Ishikawa (cell line): ENCODE results near the gene MGAT5B.

Source experiments
- CEBPB ChIP-seq: IDR thresholded peaks from 2 replicates; pipeline ENCODE4 v1.6.1; 2012
- CREB1 ChIP-seq: IDR thresholded peaks from 2 replicates; pipeline ENCODE4 v1.6.1; 2012; ENCODE audit warnings: low read depth
- EGR1 ChIP-seq: IDR thresholded peaks from 2 replicates; pipeline ENCODE4 v1.6.1; 2012
- EP300 ChIP-seq: IDR thresholded peaks from 2 replicates; pipeline ENCODE4 v1.6.1; 2012; ENCODE audit warnings: borderline replicate concordance
- FOXM1 ChIP-seq: IDR thresholded peaks from 2 replicates; pipeline ENCODE4 v1.6.1; 2012; ENCODE audit warnings: low read depth, borderline replicate concordance
- NFIC ChIP-seq: IDR thresholded peaks from 2 replicates; pipeline ENCODE4 v1.6.1; 2012
- RAD21 ChIP-seq: IDR thresholded peaks from 2 replicates; pipeline ENCODE4 v1.6.1; 2012; ENCODE audit warnings: low read depth
- TAF1 ChIP-seq: IDR thresholded peaks from 2 replicates; pipeline ENCODE4 v1.6.1; 2012; ENCODE audit warnings: low read depth, mild to moderate bottlenecking
- TCF12 ChIP-seq: IDR thresholded peaks from 2 replicates; pipeline ENCODE4 v1.6.1; 2012; ENCODE audit warnings: low read depth
- TEAD4 ChIP-seq: IDR thresholded peaks from 2 replicates; pipeline ENCODE4 v1.6.1; 2012
- YY1 ChIP-seq: IDR thresholded peaks from 2 replicates; pipeline ENCODE4 v1.6.1; 2012; ENCODE audit warnings: low read depth
- ZBTB7A ChIP-seq: IDR thresholded peaks from 2 replicates; pipeline ENCODE4 v1.6.1; 2012; ENCODE audit warnings: low read depth
- TF ChIP-seq, protein P1 (sequence below): IDR thresholded peaks from 2 replicates; pipeline ENCODE4 v1.6.1; 2012
- TF ChIP-seq, protein P2 (sequence below): IDR thresholded peaks from 2 replicates; pipeline ENCODE4 v1.6.1; 2012
- TF ChIP-seq, protein P3 (sequence below): IDR thresholded peaks from 2 replicates; pipeline ENCODE4 v1.6.1; 2012; ENCODE audit warnings: low read depth, mild to moderate bottlenecking

Gene MGAT5B

DNA sequence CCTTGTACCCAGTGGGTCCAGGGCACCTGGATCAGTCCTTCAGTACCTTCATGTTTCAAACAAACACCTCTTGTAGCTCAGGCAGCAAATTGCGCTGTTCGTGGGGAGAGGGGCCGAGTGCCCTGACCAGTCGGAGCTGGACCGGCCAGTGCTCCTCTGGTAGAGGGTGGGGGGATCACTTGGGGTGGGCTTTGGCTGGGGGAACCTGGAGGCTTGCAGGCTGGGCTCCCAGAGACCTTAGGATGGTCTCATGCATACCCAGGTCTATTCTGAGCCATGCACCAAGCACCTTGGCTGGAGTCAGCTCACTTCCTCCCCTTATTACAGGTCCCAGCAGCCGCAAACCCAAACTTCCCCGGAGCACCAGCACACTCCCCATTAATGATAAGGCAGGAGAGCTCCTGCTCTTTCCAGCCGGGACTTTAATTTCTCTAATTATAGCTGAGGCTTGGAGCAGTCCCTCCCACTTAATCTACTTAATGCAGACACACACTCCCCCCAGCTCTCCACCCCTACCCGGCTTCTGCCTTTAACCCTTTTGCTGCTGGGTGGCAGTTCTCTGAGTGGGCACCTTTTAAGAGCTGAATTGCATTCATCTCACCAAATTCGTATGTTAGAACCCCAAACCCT, 26.3 kb upstream of the MGAT5B start:
- TF ChIP-seq EGR1 (no peak), CEBPB (no peak), ZBTB7A (no peak), FOXM1 (no peak), RAD21 (no peak), CREB1 (no peak), TAF1 (no peak)
- TF ChIP-seq, protein P1, sequence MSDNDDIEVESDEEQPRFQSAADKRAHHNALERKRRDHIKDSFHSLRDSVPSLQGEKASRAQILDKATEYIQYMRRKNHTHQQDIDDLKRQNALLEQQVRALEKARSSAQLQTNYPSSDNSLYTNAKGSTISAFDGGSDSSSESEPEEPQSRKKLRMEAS, result no peak
- TF ChIP-seq, protein P2, sequence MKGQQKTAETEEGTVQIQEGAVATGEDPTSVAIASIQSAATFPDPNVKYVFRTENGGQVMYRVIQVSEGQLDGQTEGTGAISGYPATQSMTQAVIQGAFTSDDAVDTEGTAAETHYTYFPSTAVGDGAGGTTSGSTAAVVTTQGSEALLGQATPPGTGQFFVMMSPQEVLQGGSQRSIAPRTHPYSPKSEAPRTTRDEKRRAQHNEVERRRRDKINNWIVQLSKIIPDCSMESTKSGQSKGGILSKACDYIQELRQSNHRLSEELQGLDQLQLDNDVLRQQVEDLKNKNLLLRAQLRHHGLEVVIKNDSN, result no peak

DNA sequence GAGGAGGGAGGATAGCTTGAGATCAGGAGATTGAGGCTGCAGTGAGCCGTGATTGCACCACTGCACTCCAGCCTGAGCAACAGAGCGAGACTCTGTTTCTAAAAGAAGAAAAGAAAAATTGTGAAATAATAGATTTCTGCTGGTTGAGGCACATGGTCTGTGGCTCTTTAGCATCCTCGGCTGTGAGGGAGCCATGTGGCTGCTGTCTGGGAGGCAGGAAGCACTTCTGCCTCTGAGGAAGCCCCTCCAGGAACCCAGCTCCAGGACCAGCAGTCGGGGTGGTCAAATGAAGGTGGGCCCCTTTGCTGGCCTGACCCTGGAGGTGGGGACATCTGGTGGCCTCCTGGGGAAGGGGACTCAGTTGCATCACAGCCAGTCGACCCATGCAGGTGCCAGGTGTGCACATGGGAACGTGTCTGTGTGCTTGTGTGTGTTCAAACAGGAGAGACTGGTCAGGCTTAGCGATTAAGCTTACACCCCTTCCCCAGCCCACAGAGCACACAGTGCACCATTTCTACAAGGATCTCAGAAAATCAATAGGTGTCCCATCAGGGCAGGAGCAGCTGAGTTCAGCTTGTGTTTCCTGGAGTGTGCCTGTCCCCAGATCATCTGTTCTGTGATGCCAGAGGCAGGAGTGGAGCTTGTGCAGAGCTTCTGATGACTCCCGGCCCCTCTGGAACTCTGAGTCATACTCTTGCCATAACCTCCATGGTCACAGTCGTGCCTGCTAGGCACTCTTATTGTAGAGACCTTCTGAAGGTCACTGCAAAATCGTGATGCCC, 24.3 kb upstream of the MGAT5B start:
- no peak for TF ChIP-seq TEAD4

DNA sequence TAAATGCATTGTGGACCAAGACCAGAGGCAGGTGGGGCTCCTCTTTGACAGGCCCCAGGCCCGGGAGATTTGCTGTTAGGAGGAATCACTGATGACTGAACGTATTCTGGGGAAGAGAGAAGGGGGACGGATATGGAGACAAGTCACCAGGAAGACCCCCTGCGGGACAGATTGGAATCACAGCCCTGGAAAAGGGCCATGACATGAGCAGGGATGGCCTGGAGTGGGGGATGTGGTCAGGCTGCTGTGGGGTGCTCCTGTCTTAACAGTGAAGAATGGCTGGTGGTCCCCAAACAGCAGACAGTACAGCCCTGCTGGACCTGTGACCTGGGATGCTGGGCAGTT, 23.7 kb upstream of the MGAT5B start:
- TF ChIP-seq, protein P2, result no peak
- TF ChIP-seq RAD21 (no peak), YY1 (no peak), CEBPB (no peak)

DNA sequence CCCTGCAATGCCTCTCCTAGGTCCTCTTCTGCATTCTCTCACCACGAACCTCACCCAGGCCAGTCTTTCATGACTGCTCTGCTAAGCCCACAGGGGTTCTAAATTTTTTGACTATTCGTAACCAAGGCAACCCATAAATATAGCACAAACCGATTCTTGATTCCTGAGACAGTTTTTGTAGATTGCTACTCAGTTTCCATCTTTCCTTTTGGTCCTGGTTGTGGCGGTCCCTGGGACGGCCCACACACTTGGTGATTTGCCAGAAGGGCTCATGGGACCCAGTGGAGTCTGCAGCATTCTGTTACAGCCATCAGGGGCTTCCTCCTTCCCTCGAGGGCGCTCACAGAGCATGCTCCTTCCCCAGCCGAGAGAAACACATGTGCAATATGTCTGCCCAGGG, 23.4 kb upstream of the MGAT5B start:
- TF ChIP-seq YY1 (no peak), TAF1 (no peak), NFIC (no peak), FOXM1 (no peak), ZBTB7A (no peak), EP300 (no peak), CREB1 (no peak), CEBPB (no peak), EGR1 (no peak), TEAD4 (no peak), TCF12 (no peak), RAD21 (no peak)
- TF ChIP-seq, protein P1, result no peak
- TF ChIP-seq, protein P2, result no peak
- TF ChIP-seq, protein P3, sequence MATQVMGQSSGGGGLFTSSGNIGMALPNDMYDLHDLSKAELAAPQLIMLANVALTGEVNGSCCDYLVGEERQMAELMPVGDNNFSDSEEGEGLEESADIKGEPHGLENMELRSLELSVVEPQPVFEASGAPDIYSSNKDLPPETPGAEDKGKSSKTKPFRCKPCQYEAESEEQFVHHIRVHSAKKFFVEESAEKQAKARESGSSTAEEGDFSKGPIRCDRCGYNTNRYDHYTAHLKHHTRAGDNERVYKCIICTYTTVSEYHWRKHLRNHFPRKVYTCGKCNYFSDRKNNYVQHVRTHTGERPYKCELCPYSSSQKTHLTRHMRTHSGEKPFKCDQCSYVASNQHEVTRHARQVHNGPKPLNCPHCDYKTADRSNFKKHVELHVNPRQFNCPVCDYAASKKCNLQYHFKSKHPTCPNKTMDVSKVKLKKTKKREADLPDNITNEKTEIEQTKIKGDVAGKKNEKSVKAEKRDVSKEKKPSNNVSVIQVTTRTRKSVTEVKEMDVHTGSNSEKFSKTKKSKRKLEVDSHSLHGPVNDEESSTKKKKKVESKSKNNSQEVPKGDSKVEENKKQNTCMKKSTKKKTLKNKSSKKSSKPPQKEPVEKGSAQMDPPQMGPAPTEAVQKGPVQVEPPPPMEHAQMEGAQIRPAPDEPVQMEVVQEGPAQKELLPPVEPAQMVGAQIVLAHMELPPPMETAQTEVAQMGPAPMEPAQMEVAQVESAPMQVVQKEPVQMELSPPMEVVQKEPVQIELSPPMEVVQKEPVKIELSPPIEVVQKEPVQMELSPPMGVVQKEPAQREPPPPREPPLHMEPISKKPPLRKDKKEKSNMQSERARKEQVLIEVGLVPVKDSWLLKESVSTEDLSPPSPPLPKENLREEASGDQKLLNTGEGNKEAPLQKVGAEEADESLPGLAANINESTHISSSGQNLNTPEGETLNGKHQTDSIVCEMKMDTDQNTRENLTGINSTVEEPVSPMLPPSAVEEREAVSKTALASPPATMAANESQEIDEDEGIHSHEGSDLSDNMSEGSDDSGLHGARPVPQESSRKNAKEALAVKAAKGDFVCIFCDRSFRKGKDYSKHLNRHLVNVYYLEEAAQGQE, result no peak

DNA sequence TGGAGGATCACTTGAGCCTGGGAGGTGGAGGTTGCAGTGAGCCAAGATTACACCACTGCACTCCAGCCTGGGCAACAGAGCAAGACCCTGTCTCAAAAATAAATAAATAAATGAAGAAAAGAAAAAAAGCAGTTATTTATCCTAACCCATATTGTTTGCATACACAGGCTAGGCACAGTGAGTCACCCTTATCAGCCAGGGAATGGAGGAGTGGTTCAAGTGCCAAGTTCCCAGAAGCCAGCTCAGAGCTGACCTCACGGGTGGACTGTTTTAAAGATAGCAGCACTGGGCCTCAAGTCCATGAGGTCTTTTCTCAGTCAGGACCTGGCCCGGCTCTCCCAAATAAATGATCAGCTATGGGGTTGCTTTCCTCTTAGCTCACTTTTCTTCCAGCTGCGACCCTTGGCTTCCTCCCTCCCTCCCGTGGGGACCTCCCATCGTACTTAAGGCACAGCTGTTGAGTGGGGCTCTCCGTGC, 22.6 kb upstream of the MGAT5B start:
- no peak for TF ChIP-seq TAF1
- TF ChIP-seq, protein P1, result no peak

DNA sequence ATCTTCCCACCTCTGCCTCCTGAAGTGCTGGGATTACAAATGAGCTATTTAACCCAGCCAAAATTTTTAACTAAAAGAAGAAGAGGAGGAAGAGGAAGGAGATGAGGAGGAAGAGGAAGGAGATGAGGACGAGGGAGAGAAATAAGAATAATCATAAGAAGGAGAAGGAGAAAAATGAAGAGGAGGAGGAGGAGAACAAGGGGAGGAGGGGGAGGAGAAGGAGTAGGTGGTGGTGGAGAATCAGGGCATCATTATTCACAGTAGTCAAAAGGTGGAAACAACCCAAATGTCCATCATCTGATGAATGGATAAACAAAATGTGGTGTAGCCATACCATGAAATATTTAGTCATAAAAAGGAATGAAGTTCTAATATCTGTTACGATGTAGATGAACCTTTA, 21.2 kb upstream of the MGAT5B start:
- TF ChIP-seq TCF12 (no peak), EP300 (no peak), CREB1 (no peak), CEBPB (no peak), ZBTB7A (no peak), TEAD4 (no peak), EGR1 (no peak), RAD21 (no peak), NFIC (no peak), YY1 (no peak), TAF1 (no peak), FOXM1 (no peak)
- TF ChIP-seq, protein P1, result no peak
- TF ChIP-seq, protein P2, result no peak
- TF ChIP-seq, protein P3, result no peak
